Lung (tissue), 12 donors: Measurements from ENCODE around the gene ZDHHC18. TPM values are rescaled to one million over a fixed set of nuclear protein-coding genes. Genes with fewer than 3 reads are reported as not detected.

Experiments used
- ATAC-seq: fragments of 200-7000 bp; cut with Tn5 transposase; one replicate; pipeline ENCODE4 v1.9.1; 2020; ENCODE audit warnings: moderate number of reproducible peaks; ENCODE audit not compliant: insufficient read depth, low FRiP score
- DNase-seq, 3 donors: peaks; one replicate each; pipeline ENCODE4 v3.0.0-alpha.2; 2013 to 2017
- H3K27ac ChIP-seq, 2 donors: one replicate each; pipeline ENCODE4 v1.5.1; 2013; ENCODE audit warnings: mild to moderate bottlenecking in 2 of 2, moderate library complexity in 2 of 2, control low read depth in 1 of 2, inconsistent platforms in 1 of 2, low read depth in 1 of 2, low read length in 1 of 2
- H3K27me3 ChIP-seq, 3 donors: one replicate each; pipeline ENCODE4 v1.5.1; 2013; ENCODE audit warnings: low read length in 2 of 3; ENCODE audit not compliant: control insufficient read depth in 3 of 3, insufficient read depth in 3 of 3
- H3K36me3 ChIP-seq, 4 donors: one replicate each; pipeline ENCODE4 v1.5.1; 2013; ENCODE audit warnings: low read length in 4 of 4, mild to moderate bottlenecking in 1 of 4, moderate library complexity in 1 of 4; ENCODE audit not compliant: control insufficient read depth in 4 of 4, insufficient read depth in 4 of 4
- H3K4me1 ChIP-seq, 5 donors: one replicate each; pipeline ENCODE4 v1.5.1; 2013; ENCODE audit warnings: low read length in 5 of 5, mild to moderate bottlenecking in 2 of 5, moderate library complexity in 1 of 5; ENCODE audit not compliant: control insufficient read depth in 5 of 5, insufficient read depth in 5 of 5
- H3K4me3 ChIP-seq: one replicate; pipeline ENCODE4 v1.5.1; 2013; ENCODE audit warnings: mild to moderate bottlenecking, control low read depth, moderate library complexity
- H3K9ac ChIP-seq, 2 donors: one replicate each; pipeline ENCODE4 v1.5.1; 2013; ENCODE audit warnings: low read length in 2 of 2, control low read depth in 1 of 2; ENCODE audit not compliant: insufficient read depth in 1 of 2
- H3K9me3 ChIP-seq, 4 donors: one replicate each; pipeline ENCODE4 v1.5.1; 2013; ENCODE audit warnings: low read length in 3 of 4, mild to moderate bottlenecking in 1 of 4, moderate library complexity in 1 of 4; ENCODE audit not compliant: control insufficient read depth in 4 of 4, insufficient read depth in 3 of 4
- CTCF ChIP-seq: IDR thresholded peaks from 2 replicates; pipeline ENCODE4 v1.5.1; 2012; ENCODE audit warnings: mild to moderate bottlenecking; ENCODE audit errors: control extremely low read depth, extremely low read depth
- WGBS, 2 donors: extraction: QIAGEN DNeasy Blood & Tissue Kit; methylation state at CpG; one replicate each; pipeline ENCODE4 v1.1.7; 2013; 5-methylcytosine and 5-hydroxymethylcytosine counted together
- polyA plus RNA-seq, 2 donors: library from polyadenylated mRNA; stranded (reverse); fragments of 200-250 nt; gene quantifications; one replicate each; pipeline ENCODE4 v1.2.1, GENCODE V29; 2013
- total RNA-seq, 2 donors: library from RNA; depleted of rRNA in 1 of 2; stranded (reverse); fragments of >200 nt in 1 of 2; gene quantifications; one replicate each; pipeline ENCODE4 v1.2.1, GENCODE V29; 2014 to 2021
- donor health status: control.
- donor health status: control.
- donor health status: Bipolar disorder and iron deficiency.
- donor health status: healthy.
- donor health status: DM: yes; HTN: yes; CAD: no.

The ZDHHC18 gene
- total and polyA plus RNA-seq, 4 donors, result 11.6 to 39.1 (median 18.3) TPM

- H3K4me3 ChIP-seq, result no peak overlapping the region
- peak overlapping the region; percentile 50 to 97 for H3K27ac ChIP-seq
- peaks cover 16 to 50% (median 40%) of the 10 kb centered on the region in 5 donors for H3K4me1 ChIP-seq
- peaks cover 5 to 27% (median 18%) of the 10 kb centered on the region in 4 donors for H3K36me3 ChIP-seq
- no peak overlapping the region for H3K9ac ChIP-seq
- H3K9me3 ChIP-seq, result no peaks in the 10 kb centered on the region
- ATAC-seq (no peak), DNase-seq (peak; percentile 79 to 89 (median 88))
- 93 to 100% methylated on average over 2 of the region's 2 CpGs for WGBS, 2 donors
- no peaks in the 10 kb centered on the region for H3K27me3 ChIP-seq
- TF ChIP-seq CTCF, result no peak
Observed at GRCh38 chr1:26784023-26784871, 42.2 kb upstream of the ZDHHC18 start.

- Histone ChIP-seq H3K9me3 (no peaks in the 10 kb centered on the region), H3K36me3 (peaks cover 5 to 22% (median 12%) of the 10 kb centered on the region in 4 donors), H3K4me1 (peaks cover 16 to 50% (median 40%) of the 10 kb centered on the region in 5 donors), H3K4me3 (no peak overlapping the region), H3K27me3 (no peaks in the 10 kb centered on the region), H3K27ac (peak overlapping the region; percentile 50 to 97), H3K9ac (no peak overlapping the region)
- DNase-seq, result no peak
- ATAC-seq, result no peak
- 93 to 96% methylated on average over 1 of the region's 1 CpG for WGBS, 2 donors
- TF ChIP-seq CTCF, result no peak
Observed at GRCh38 chr1:26784886-26785285, 41.6 kb upstream of the ZDHHC18 start.

GRCh38 chr1:26785611-26786436 lies 40.7 kb upstream of the ZDHHC18 start:
- DNase-seq, result peak; percentile 20 to 72 (median 65)
- peak overlapping the region in 1 of 2 donors; percentile 95 for H3K9ac ChIP-seq
- 54 to 59% methylated on average over 5 of the region's 5 CpGs for whole genome bisulfite sequencing, 2 donors
- H3K27me3 ChIP-seq, result no peaks in the 10 kb centered on the region
- TF ChIP-seq CTCF, result no peak
- H3K4me1 ChIP-seq, result peaks cover 16 to 50% (median 40%) of the 10 kb centered on the region in 5 donors
- H3K27ac ChIP-seq, result peak overlapping the region; percentile 97 to 98
- ATAC-seq, result no peak
- peaks cover 3 to 16% (median 5%) of the 10 kb centered on the region in 4 donors for H3K36me3 ChIP-seq
- no peaks in the 10 kb centered on the region for H3K9me3 ChIP-seq
- no peak overlapping the region for H3K4me3 ChIP-seq
